Liver (tissue), 9 donors: ENCODE measurements around the gene HMG20A. TPM values are rescaled to one million over a fixed set of nuclear protein-coding genes. Genes with fewer than 3 reads are reported as not detected.

Experiments used
- DNase-seq: peaks from one replicate; pipeline ENCODE4 v3.0.0-alpha.2; 2017; ENCODE audit warnings: low spot score
- H3K27ac ChIP-seq, 2 donors: one replicate each; pipeline ENCODE4 v1.7.0; 2013; ENCODE audit warnings: inconsistent platforms in 2 of 2, low read length in 2 of 2, control low read depth in 1 of 2, low read depth in 1 of 2, mild to moderate bottlenecking in 1 of 2
- H3K27me3 ChIP-seq, 4 donors: one replicate each; pipeline versions ENCODE4 v1.6.1 to v1.7.0; 2013; ENCODE audit warnings: low read length in 3 of 4, inconsistent platforms in 1 of 4, mild to moderate bottlenecking in 1 of 4, moderate library complexity in 1 of 4; ENCODE audit not compliant: control insufficient read depth in 4 of 4, insufficient read depth in 4 of 4
- H3K36me3 ChIP-seq, 4 donors: one replicate each; pipeline versions ENCODE4 v1.6.1 to v1.7.0; 2013; ENCODE audit warnings: low read length in 3 of 4, mild to moderate bottlenecking in 3 of 4, low read depth in 1 of 4, moderate library complexity in 1 of 4; ENCODE audit not compliant: control insufficient read depth in 4 of 4, insufficient read depth in 3 of 4
- H3K4me1 ChIP-seq, 4 donors: one replicate each; pipeline versions ENCODE4 v1.6.1 to v1.7.0; 2013; ENCODE audit warnings: low read length in 3 of 4, mild to moderate bottlenecking in 3 of 4, moderate library complexity in 1 of 4; ENCODE audit not compliant: control insufficient read depth in 4 of 4, insufficient read depth in 4 of 4
- H3K4me3 ChIP-seq, 3 donors: one replicate each; pipeline versions ENCODE4 v1.6.1 to v1.7.0; 2013; ENCODE audit warnings: low read length in 3 of 3, control low read depth in 1 of 3, low read depth in 1 of 3, mild to moderate bottlenecking in 1 of 3
- H3K9ac ChIP-seq, 2 donors: one replicate each; pipeline ENCODE4 v1.7.0; 2013; ENCODE audit warnings: low read length in 2 of 2, mild to moderate bottlenecking in 2 of 2, moderate library complexity in 2 of 2, control low read depth in 1 of 2, low read depth in 1 of 2
- H3K9me3 ChIP-seq, 4 donors: one replicate each; pipeline versions ENCODE4 v1.6.1 to v1.7.0; 2013; ENCODE audit warnings: low read length in 3 of 4; ENCODE audit not compliant: control insufficient read depth in 4 of 4
- ATF3 ChIP-seq: IDR thresholded peaks from 2 replicates; pipeline ENCODE4 v1.6.1; 2016; ENCODE audit warnings: antibody characterized with exemption
- CTCF ChIP-seq: fragments of 150-350 bp; IDR thresholded peaks from 2 replicates; pipeline ENCODE4 v1.5.1; 2017; ENCODE audit warnings: improper control_type of control experiment, low read depth, low read length; ENCODE audit not compliant: missing input control
- EGR1 ChIP-seq, 2 donors: IDR thresholded peaks; 2 replicates each; pipeline ENCODE4 v1.6.1; 2016 to 2018; ENCODE audit warnings: antibody characterized with exemption in 2 of 2, low read depth in 2 of 2
- FOXA1 ChIP-seq: IDR thresholded peaks from 2 replicates; pipeline ENCODE4 v1.6.1; 2016; ENCODE audit warnings: antibody characterized with exemption
- FOXA2 ChIP-seq: IDR thresholded peaks from 2 replicates; pipeline ENCODE4 v1.6.1; 2016; ENCODE audit warnings: antibody characterized with exemption
- HNF4A ChIP-seq, 2 donors: conservative IDR thresholded peaks; 2 replicates each; pipeline ENCODE4 v1.6.1; 2016; ENCODE audit warnings: antibody characterized with exemption in 2 of 2, mild to moderate bottlenecking in 2 of 2
- HNF4G ChIP-seq: IDR thresholded peaks from 2 replicates; pipeline ENCODE4 v1.6.1; 2016; ENCODE audit warnings: antibody characterized with exemption
- JUND ChIP-seq, 2 donors: IDR thresholded peaks; 2 replicates each; pipeline ENCODE4 v1.6.1; 2016; ENCODE audit warnings: antibody characterized with exemption in 2 of 2
- NR2F2 ChIP-seq: IDR thresholded peaks from 2 replicates; pipeline ENCODE4 v1.6.1; 2016; ENCODE audit warnings: antibody characterized with exemption
- RAD21 ChIP-seq, 2 donors: IDR thresholded peaks; 2 replicates each; pipeline ENCODE4 v1.6.1; 2016; ENCODE audit warnings: antibody characterized with exemption in 2 of 2, mild to moderate bottlenecking in 2 of 2
- REST ChIP-seq: IDR thresholded peaks from 2 replicates; pipeline ENCODE4 v1.6.1; 2016; ENCODE audit warnings: antibody characterized with exemption, mild to moderate bottlenecking
- RXRA ChIP-seq, 2 donors: IDR thresholded peaks; 2 replicates each; pipeline ENCODE4 v1.6.1; 2017 to 2018; ENCODE audit warnings: antibody characterized with exemption in 2 of 2, mild to moderate bottlenecking in 1 of 2
- SP1 ChIP-seq: IDR thresholded peaks from 2 replicates; pipeline ENCODE4 v1.6.1; 2018; ENCODE audit warnings: antibody characterized with exemption, mild to moderate bottlenecking
- TAF1 ChIP-seq: conservative IDR thresholded peaks from 2 replicates; pipeline ENCODE4 v1.6.1; 2016; ENCODE audit warnings: antibody characterized with exemption, mild to moderate bottlenecking
- YY1 ChIP-seq: IDR thresholded peaks from 2 replicates; pipeline ENCODE4 v1.6.1; 2016; ENCODE audit warnings: antibody characterized with exemption, mild to moderate bottlenecking
- ZBTB33 ChIP-seq: IDR thresholded peaks from 2 replicates; pipeline ENCODE4 v1.6.1; 2016; ENCODE audit warnings: antibody characterized with exemption
- WGBS: extraction: QIAGEN DNeasy Blood & Tissue Kit; methylation state at CpG from one replicate; pipeline ENCODE4 v1.1.7; 2013; 5-methylcytosine and 5-hydroxymethylcytosine counted together
- polyA plus RNA-seq, 2 donors: library from polyadenylated mRNA; stranded (reverse) in 1 of 2; unstranded in 1 of 2; fragments of 200-250 nt in 1 of 2; fragments of >200 nt in 1 of 2; fragmentation: Nextera tagmentation in 1 of 2; extraction: Ambion mirVana in 1 of 2; gene quantifications; one replicate each; pipeline versions ENCODE4 v1.2.1 to v1.2.3, GENCODE V29; 2013 to 2015
- total RNA-seq, 2 donors: library from RNA; depleted of rRNA; stranded (reverse); fragments of >200 nt; gene quantifications; one replicate each; pipeline ENCODE4 v1.2.3, GENCODE V29; 2014
- TF ChIP-seq, protein P1 (sequence below): IDR thresholded peaks from 2 replicates; pipeline ENCODE4 v1.6.1; 2016; ENCODE audit warnings: antibody characterized with exemption
- donor health status: healthy.
- donor health status: healthy.
- donor health status: healthy.
- donor health status: healthy.
- donor health status: healthy.

HMG20A gene
- total and polyA plus RNA-seq, 4 donors: 7.7 to 19.4 (median 13.3) TPM

- Histone ChIP-seq H3K9ac (peak overlapping the region in 1 of 2 donors; percentile 39), H3K4me3 (no peak overlapping the region), H3K36me3 (no peaks in the 10 kb centered on the region), H3K27ac (no peak overlapping the region), H3K4me1 (peaks cover 0 to 16% (median 5%) of the 10 kb centered on the region in 4 donors), H3K9me3 (no peaks in the 10 kb centered on the region), H3K27me3 (no peaks in the 10 kb centered on the region)
- no peak for DNase-seq
- TF ChIP-seq REST (no peak), CTCF (no peak), FOXA1 (no peak), JUND (IDR thresholded peaks at IDR 0.05) (no peak), ATF3 (no peak), EGR1 (IDR thresholded peaks at IDR 0.05; ENCODE audit: low read depth in 2 of 2) (no peak), NR2F2 (no peak), ZBTB33 (no peak), FOXA2 (no peak), HNF4G (no peak), HNF4A (conservative IDR thresholded peaks at IDR 0.05) (no peak)
- TF ChIP-seq, protein P1, sequence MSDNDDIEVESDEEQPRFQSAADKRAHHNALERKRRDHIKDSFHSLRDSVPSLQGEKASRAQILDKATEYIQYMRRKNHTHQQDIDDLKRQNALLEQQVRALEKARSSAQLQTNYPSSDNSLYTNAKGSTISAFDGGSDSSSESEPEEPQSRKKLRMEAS: no peak
- WGBS: 19% methylated on average over 2 of the region's 2 CpGs
Measured at GRCh38 chr15:77416148-77416455, 4.6 kb upstream of the HMG20A start.

GRCh38 chr15:77416954-77417353 is 3.7 kb upstream of the HMG20A start:
- WGBS: 72% methylated on average over 1 of the region's 1 CpG
- H3K27ac ChIP-seq: no peak overlapping the region
- H3K9ac ChIP-seq: no peak overlapping the region
- no peaks in the 10 kb centered on the region for H3K9me3 ChIP-seq
- no peaks in the 10 kb centered on the region for H3K27me3 ChIP-seq
- no peak for TF ChIP-seq HNF4A (conservative IDR thresholded peaks at IDR 0.05)
- TF ChIP-seq, protein P1: no peak
- TF ChIP-seq EGR1 (IDR thresholded peaks at IDR 0.05; ENCODE audit: low read depth in 2 of 2): no peak
- no peak for TF ChIP-seq NR2F2
- no peak for TF ChIP-seq CTCF
- TF ChIP-seq JUND (IDR thresholded peaks at IDR 0.05): no peak
- no peak for TF ChIP-seq FOXA2
- TF ChIP-seq YY1: no peak
- TF ChIP-seq REST: no peak
- TF ChIP-seq SP1: no peak
- TF ChIP-seq TAF1: no peak
- TF ChIP-seq ATF3: no peak
- no peak for TF ChIP-seq RXRA (IDR thresholded peaks at IDR 0.05)
- no peak for TF ChIP-seq RAD21 (IDR thresholded peaks at IDR 0.05)
- H3K36me3 ChIP-seq: no peaks in the 10 kb centered on the region
- no peak for DNase-seq
- no peak overlapping the region for H3K4me3 ChIP-seq
- H3K4me1 ChIP-seq: peaks cover 0 to 24% (median 9%) of the 10 kb centered on the region in 4 donors
